GM19025 (cell line): Measurements from ENCODE around the gene S100A12.

Source experiments
- ATAC-seq: cut with Tn5 transposase; IDR thresholded peaks from one replicate; pipeline ENCODE4 v1.9.1; 2021; ENCODE audit warnings: mild to moderate bottlenecking, low read depth, moderate library complexity; ENCODE audit not compliant: unreplicated experiment

S100A12 gene

GRCh38 chr1:153370146-153370545 is 5.3 kb downstream of the S100A12 start:
- no peak for ATAC-seq

DNA sequence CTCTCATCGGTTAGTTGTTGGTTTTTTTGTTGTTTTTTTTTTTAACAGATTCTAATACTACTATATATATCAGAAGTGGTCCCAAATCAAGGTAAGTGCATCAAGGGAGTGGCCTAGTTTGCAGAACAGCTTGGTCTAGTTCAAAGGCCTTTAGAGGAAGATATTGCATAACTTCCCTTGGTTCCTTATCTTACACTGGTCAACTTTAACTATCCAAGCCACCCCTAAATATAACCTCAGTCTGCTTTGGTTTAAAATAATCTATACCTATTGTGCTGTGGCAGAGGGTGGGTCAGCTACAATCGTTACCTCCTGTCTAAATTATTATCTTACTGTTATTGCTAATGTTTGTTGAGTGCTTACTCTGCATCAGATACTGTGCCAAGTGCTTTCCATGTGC is 6.9 kb downstream of the S100A12 start:
- ATAC-seq: no peak

DNA sequence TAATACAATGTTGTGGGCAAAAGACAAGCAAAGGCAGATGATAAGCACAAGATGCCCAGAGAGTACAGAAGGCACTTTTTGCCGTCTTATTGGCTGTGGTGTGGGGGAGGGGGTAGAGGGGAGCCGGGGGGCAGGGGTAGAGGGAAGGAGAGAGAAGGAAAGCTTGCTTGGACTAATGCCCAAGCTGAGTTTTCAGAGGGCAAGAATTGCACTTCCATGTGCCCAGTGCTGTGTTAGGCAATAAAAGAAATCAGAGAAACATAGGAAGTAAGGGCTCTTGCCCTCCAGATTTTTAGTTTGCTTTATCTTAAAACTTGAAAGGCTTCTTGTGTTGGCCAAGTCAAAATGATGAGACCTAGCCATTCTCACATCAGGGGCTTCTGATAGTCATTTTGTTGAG is 8.3 kb downstream of the S100A12 start:
- ATAC-seq: no peak

- ATAC-seq: no peak
Measured at GRCh38 chr1:153366261-153366660, 9.2 kb downstream of the S100A12 start.

- ATAC-seq: no peak
Measured at GRCh38 chr1:153365696-153366095, 9.7 kb downstream of the S100A12 start.

- no peak for ATAC-seq
Measured at GRCh38 chr1:153364766-153365666, 10.4 kb downstream of the S100A12 start.

GRCh38 chr1:153364156-153364555 is 11.3 kb downstream of the S100A12 start:
- no peak for ATAC-seq

DNA sequence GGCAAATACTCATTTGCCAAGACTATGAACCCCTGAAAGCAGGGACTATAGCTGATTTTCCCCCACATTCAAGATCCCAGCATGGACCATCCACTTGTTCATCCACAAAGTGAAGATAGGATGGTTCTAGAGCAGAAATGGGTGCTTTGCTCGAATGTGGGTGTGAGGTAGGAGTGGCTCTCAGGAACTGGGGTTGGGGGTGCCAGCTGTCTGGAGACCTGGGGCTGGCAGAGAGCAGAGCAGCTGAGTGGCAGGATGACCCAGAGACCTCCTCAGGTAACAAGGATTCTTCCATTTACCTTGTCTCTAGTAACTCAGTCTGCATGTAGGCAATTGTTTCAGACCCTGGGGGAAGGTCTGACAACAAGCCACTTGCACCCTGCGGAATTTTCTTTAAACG is 11.8 kb downstream of the S100A12 start:
- ATAC-seq: no peak

- ATAC-seq: no peak
Measured at GRCh38 chr1:153362187-153362775, 13.1 kb downstream of the S100A12 start.

DNA sequence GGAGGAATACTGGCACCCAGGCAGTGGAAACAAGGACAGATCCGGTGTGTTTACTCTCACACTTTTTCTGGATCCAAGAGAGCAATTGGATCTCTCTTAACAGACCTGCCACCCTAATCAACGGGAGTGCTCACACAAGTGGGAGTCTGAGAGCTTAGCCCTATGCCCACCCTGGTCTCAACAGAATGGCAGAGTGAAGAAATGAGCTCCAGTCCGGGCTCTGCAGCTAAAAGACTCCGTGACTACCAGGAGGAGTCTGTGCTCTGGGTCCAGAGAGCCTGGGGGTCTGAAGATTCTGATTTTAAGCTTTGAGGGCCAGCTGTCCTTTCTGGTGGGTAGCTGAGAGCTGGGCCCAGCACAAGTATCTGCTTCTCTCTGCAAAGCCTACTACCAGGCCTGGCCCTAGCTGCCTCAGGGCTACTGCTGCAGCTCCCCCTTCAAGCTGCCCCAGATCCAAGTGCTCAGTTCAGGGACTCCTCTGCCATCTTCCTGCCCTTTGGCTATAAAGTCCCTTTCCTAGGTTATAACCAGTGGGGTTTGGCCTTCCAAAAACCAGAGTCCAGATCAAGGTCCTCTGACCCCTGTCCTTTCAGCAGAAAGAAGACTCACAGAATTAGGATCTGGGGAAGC is 13.8 kb downstream of the S100A12 start:
- ATAC-seq: no peak

- ATAC-seq: no peak
Measured at GRCh38 chr1:153360592-153361479, 14.6 kb downstream of the S100A12 start.

- no peak for ATAC-seq
Measured at GRCh38 chr1:153360190-153360589, 15.2 kb downstream of the S100A12 start.

GRCh38 chr1:153359241-153359640 is 16.2 kb downstream of the S100A12 start:
- no peak for ATAC-seq

DNA sequence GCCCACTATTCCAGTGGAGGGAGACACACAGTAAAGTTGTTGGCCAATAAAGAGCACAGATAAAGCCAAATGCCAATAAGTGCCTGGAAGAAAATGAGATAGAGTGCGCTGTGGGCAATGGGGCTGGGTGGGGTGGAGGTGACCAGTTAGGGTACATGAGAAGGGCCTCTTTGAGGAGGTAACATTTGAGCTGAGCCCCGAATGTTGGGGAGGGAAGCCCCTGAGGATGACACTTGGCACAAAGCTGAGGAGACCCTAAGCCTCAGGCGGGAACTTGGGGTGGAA is 16.8 kb downstream of the S100A12 start:
- no peak for ATAC-seq

GRCh38 chr1:153357853-153358690 is 17.3 kb downstream of the S100A12 start, which contains the start of gene S100A9:
Gene S100A9, plus strand, starts transcription at chr1:153357854. Its CDS starts 430 bp downstream, at chr1:153358284.
- no peak for ATAC-seq

- ATAC-seq: no peak
Measured at GRCh38 chr1:153357076-153357852, 18.2 kb downstream of the S100A12 start.

GRCh38 chr1:153356392-153357075 is 18.9 kb downstream of the S100A12 start:
- ATAC-seq: no peak

GRCh38 chr1:153355445-153356071 is 19.9 kb downstream of the S100A12 start:
- no peak for ATAC-seq
